HG03175 (cell line): ENCODE data around the gene SYNJ2.

Experiments
- ATAC-seq: cut with Tn5 transposase; IDR thresholded peaks from one replicate; pipeline ENCODE4 v1.9.1; 2021; ENCODE audit warnings: mild to moderate bottlenecking, moderate library complexity; ENCODE audit not compliant: unreplicated experiment

Gene SYNJ2

DNA sequence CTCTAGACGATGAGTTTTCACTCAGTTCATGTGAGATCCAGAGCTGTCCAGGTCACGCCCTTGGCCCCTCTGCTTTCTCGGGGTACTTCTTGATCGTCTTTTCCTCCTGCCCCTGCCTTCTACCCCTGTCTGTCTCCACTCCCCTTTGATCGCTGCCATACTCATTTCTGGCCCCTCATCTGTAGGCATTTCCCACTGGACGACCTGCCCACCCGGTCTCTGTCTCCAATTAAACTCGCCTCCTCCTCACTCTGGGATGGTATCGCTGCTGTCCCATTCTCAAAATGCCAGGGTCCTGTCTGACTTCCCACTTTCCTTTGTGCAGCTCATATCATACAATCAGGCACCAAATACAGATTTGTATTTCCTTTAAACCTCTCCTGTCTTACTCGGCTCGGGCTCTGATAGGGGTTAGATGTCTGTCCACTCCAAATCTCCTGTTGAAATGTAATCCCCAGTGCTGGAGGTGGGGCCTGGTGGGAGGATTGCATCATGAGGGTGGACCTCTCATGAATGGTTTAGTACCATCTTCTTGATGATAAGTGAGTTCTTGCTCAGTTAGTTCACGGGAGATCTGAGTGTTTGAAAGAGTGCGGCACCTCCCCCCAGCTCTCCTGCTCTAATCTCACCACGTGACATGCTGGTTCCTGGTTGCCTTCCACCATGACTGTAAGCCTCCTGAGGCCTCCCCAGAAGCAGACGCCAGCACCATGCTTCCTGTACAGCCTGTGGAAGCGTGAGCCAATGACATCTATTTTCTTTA, 3.5 kb upstream of the SYNJ2 start:
- no peak for ATAC-seq

GRCh38 chr6:157980288-157981131, 1.2 kb upstream of the SYNJ2 start:
- peak; percentile 35 for ATAC-seq

- no peak for ATAC-seq
These were observed 600 bp upstream of the SYNJ2 start for GRCh38 chr6:157981132-157981394.

GRCh38 chr6:157982102-157982562, 469 bp downstream of the SYNJ2 start:
- ATAC-seq, result peak; percentile 36

DNA sequence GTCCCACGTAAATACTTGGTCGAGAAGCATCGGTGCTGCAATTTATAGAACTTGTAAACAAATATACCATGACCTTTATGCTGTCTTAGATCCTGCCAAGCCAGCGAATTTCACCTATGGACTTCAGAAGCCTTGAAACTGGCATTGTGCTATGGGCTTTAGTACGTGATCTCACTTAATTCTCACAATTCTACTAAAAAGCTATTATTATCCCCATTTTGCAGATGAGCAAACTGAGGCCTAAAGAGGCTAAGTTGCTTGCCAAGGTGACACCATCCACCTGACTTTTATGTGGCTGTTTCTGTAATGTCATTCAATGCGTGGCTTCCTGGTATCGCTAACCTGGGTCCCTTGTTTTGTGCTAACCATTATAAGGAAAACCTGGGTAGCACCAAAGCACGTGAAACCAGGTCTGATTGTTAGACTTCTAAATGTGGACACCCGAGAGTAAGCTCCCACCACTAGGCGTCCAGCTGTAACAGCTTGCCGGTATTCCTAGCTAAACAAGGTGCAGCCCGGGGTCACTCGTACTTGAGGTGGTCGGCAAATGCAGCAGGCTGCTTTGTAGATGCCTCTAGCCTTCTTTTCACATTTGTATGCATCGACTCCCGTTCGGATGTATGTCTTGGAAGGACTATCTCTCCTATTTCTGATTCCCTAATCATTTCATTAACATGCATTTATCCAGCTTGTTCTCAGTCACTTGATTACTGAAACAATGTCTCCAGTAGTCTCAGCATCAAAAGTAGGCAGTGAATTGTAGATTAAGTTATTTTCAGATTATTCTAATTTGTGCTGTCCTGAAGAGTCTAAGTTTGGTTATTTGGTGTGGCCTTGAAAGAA, 1.1 kb downstream of the SYNJ2 start:
- no peak for ATAC-seq

DNA sequence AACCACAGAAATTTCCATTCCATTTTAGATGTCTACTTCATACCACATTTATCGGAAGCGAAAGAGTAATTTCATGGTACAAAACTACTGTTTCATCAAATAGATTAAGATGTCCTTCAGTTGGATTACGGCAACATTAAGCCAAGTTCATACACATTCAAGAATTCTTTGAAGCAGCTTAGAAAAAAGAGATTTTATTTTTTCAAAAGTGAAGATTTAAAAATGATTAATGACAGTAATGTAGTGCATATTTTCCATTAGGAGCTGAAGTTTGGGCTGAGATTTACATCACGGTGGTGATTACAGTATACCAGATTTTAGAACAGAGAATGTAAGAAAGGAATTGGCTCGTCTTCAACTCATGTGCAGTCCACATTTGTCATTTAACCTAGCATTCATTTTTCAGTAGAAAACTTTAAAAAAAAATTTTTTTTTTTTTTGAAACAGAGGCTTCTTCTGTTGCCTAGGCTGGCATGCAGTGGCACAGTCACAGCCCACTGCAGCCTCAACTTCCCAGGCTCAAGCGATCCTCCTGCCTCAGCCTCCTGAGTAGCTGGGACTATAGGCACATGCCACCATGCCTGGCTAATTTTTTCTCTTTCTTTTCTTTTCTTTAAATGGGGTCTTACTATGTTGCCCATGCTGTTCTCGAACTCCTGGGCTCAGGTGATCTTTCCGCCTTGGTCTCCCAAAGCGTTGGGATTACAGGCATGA, 1.9 kb downstream of the SYNJ2 start:
- ATAC-seq, result no peak

- no peak for ATAC-seq
These were observed 2.5 kb downstream of the SYNJ2 start for GRCh38 chr6:157984128-157984527.

DNA sequence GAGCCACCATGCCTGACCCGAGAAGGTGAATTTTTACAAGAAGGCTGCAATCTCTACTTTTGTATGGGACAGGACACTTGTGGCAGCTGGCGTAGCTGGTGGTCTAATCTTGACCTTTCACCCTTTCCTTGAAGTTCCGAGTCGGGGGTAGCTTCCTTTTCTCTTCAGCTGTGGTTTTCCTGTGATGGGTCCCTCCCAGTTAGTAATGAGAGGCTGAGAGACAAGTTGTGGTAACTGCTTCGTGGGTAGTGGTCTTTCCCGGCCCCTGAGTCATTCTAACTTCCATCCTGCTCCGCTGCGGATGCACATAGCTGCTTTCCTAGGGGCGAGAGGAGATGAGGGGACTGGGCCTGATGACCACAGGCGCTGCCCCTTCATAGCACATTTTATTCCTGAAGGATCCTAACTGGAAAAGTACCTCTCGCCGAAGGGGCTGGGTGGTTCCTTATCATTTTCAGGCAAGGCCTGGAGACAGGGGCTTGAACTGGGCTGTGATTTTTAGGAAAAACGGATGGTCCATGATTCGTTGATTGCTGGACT, 3.1 kb downstream of the SYNJ2 start:
- ATAC-seq, result no peak

DNA sequence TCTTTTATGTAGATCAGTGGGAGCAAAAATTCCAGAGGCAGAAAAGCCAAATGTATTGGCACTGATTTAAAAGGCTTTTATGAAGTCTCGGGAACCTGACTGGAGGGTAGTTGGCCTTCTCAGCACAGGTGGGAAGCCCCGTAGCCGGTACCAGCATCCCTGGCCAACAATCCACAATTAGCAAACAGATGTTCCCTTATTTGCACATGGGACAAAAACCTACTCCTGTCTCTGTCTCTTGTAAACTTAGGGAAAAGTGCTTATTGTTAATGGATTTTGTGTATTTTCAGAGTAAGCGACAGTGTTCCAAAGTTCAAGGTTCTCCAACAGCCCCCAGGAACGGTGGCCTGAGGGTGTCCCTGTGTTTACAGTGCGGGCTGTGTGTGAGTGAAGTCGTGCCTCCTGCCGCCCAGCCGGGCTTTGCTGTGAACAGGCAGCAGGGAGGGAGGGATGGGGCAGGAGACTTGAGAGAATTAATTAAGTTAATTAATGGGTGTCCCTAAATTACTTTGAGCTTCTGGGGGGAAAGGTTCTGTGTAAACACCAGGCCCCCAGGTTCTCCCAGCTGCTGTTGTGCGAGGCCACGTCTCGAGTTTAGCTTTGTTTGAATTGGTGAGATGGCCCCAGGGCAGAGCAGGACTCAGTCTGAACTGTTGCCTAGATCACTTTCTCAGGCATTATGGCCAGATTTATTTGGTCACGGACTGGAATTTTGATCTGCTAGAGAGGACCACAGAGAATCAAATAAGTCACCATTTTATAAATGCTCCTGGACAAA, 3.9 kb downstream of the SYNJ2 start:
- ATAC-seq, result no peak

- ATAC-seq, result no peak
These were observed 6.4 kb downstream of the SYNJ2 start for GRCh38 chr6:157987788-157988699.

DNA sequence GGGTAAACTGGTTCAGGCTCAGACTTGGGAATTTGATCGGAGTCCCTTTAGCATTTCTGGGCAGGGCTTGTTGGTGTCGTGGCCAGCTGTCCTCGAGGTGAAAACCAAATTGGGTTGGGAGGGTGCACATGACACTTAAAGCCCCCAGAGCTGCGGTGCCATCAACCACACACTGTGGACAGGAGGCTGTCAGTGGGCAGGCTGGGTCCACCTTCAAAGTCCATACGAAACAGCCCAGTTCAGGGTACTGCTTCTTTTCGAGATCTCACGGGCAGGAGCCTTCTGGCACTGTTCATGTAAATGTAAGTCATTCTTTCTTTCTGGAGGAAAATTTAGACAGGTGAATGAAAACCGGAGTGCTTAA, 7.0 kb downstream of the SYNJ2 start:
- no peak for ATAC-seq

- ATAC-seq, result no peak
These were observed 8.1 kb downstream of the SYNJ2 start for GRCh38 chr6:157989541-157990289.

- peak; percentile 60 for ATAC-seq
These were observed 8.8 kb downstream of the SYNJ2 start for GRCh38 chr6:157990321-157991066.

DNA sequence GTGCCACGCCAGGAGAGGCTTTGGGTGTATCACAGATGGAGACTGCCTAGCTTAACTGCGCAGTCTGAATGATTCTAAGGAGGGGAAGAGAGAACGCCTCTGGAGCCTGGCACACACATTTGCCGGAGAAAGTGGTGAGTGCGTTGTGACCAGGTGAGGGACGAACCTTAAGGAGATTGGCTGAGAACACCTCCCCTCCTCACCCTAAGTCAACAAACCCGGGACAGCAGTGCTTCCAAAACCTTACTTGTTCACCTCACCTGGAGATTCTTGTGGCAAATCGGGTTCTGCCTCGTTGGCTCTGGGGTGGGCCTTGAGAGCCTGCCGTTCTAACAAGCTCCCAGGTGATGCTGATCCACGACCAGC, 9.4 kb downstream of the SYNJ2 start:
- ATAC-seq, result no peak

DNA sequence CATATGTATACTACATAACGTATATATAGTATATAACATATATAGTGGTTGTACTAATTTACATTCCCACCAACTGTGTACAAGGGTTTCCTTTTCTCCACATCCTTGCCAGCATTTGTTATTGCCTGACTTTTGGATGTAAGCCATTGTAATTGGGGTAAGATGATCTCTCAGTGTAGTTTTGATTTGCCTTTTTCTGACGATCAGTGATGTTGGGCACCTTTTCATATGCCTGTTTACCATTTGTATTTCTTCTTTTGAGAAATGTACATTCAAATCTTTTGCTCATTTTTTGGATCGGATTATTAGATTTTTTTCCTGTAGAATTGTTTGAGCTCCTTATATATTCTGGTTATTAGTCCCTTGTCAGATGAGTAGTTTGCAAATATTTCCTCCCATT, 11.4 kb downstream of the SYNJ2 start:
- no peak for ATAC-seq

DNA sequence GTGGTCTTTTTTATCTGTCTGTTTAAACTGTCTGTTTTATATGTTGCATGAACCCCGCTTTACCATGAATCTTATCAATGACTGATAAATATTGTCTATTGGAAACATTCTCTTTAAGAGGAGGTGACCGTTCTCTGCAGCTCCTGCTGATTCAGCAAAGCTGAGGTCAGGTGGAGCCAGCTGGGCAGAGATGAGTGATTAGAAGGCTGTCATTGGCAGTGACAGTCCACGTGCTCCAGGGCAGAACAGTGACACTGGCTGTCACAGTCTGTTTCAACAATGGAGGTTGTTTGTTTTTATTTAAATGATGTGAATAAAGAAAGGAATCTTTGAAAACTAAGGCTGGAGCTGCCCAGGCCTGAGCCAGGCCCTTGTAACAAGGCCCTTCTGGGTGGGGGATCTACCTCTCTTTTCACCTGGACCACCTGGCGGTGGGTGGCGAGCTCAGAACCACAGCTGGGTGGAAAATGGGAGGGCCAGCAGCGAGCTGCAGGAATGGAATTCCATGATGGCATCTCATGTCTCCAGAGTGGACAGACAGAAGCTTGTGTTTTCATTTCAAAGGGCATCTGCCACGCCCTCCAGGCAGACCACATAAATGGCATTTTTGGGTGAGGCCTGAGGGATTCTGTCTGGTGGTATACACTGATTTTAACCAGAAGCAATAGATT, 12.6 kb downstream of the SYNJ2 start:
- ATAC-seq, result no peak

- no peak for ATAC-seq
These were observed 13.8 kb downstream of the SYNJ2 start for GRCh38 chr6:157995458-157995857.
